HepG2 (cell line): ENCODE data around the gene AGAP1. TPM values are rescaled to one million over a fixed set of nuclear protein-coding genes. Genes with fewer than 3 reads are reported as not detected.
A peak's percentile ranks its signal among the peaks of the same experiment; 100 is the strongest.

ENCODE experiments used
- ATAC-seq: fragments of 200-7000 bp; cut with Tn5 transposase; 3 replicates; pipeline ENCODE4 v1.9.1; 2020; ENCODE audit warnings: mild to moderate bottlenecking, moderate library complexity
- BruUV-seq: library from RNA; stranded (reverse); fragments of 400-500 nt; replicated peaks from 2 replicates; lab custom pipeline; 2021; lab: Mats Ljungman, UMichigan
- CTCF ChIA-PET: fragments of 300-600 bp; formaldehyde crosslinking; extraction: SDS; loops from one replicate; lab custom pipeline; 2021; ENCODE audit warnings: low total read pairs, inconsistent platforms, low intra/inter-chr PET ratio; lab: Yijun Ruan, JAX
- POLR2A ChIA-PET: fragments of 350-600 bp; sonication (Branson Sonifier 250); formaldehyde crosslinking; loops from one replicate; lab custom pipeline; 2020; ENCODE audit warnings: antibody characterized with exemption, inconsistent platforms; lab: Yijun Ruan, JAX
- DNase-seq: peaks from one replicate; pipeline ENCODE4 v3.0.0-alpha.2; 2015; ENCODE audit warnings: low spot score
- FAIRE-seq: peaks from 3 replicates; lab custom pipeline; 2011; peaks lifted over from hg19 to GRCh38; lab: Jason Lieb, UNC
- H2AFZ ChIP-seq: one replicate; pipeline ENCODE4 v1.6.1; 2011; ENCODE audit warnings: low read length, inconsistent platforms
- H3K27ac ChIP-seq: fragments of 300-600 bp; 3 replicates; pipeline ENCODE4 v1.8.0; 2011; ENCODE audit warnings: mixed run types, mild to moderate bottlenecking, mixed read lengths, low read length, inconsistent platforms; ENCODE audit not compliant: insufficient read depth; ENCODE audit errors: extremely low read length
- H3K27me3 ChIP-seq, 2 experiments: fragments of 200-600 bp in 1 of 2; 2 replicates in 1 of 2; 3 replicates in 1 of 2; pipeline versions ENCODE4 v1.6.0 to v1.8.0; 2011; ENCODE audit warnings: low read length in 2 of 2, mild to moderate bottlenecking in 2 of 2, moderate library complexity in 2 of 2, inconsistent platforms in 1 of 2; ENCODE audit not compliant: insufficient read depth in 2 of 2, control insufficient read depth in 1 of 2
- H3K36me3 ChIP-seq, 2 experiments: fragments of 200-600 bp in 1 of 2; replicated peaks in 1 of 2; 2 replicates in 1 of 2; 3 replicates in 1 of 2; pipeline versions ENCODE4 v1.5.1 to v1.8.0; 2011; ENCODE audit warnings: low read length in 2 of 2, inconsistent platforms in 1 of 2; ENCODE audit not compliant: insufficient read depth in 2 of 2, control insufficient read depth in 1 of 2
- H3K4me1 ChIP-seq: 2 replicates; pipeline ENCODE4 v1.5.1; 2012; ENCODE audit warnings: low read length, inconsistent platforms; ENCODE audit not compliant: insufficient read depth
- H3K4me2 ChIP-seq: 2 replicates; pipeline ENCODE4 v1.6.0; 2011; ENCODE audit warnings: low read depth, low read length, inconsistent platforms
- H3K4me3 ChIP-seq, 3 experiments: fragments of 200-600 bp in 1 of 3; sonication (generic), shearing (Covaris generic) in 1 of 3; replicated peaks in 1 of 3; 2 replicates each; pipeline ENCODE4 v1.5.1; 2011 to 2016; ENCODE audit warnings: low read length in 3 of 3, inconsistent platforms in 2 of 3, low read depth in 2 of 3, mild to moderate bottlenecking in 2 of 3, control low read depth in 1 of 3, mixed read lengths in 1 of 3; ENCODE audit not compliant: insufficient read depth in 1 of 3
- H3K79me2 ChIP-seq: one replicate; pipeline ENCODE4 v1.6.1; 2011; ENCODE audit warnings: low read length, inconsistent platforms; ENCODE audit not compliant: insufficient read depth
- H3K9ac ChIP-seq: 2 replicates; pipeline ENCODE4 v1.6.0; 2011; ENCODE audit warnings: mild to moderate bottlenecking, low read depth, low read length, inconsistent platforms; ENCODE audit not compliant: insufficient read depth
- H3K9me3 ChIP-seq: 2 replicates; pipeline ENCODE4 v1.5.1; 2012; ENCODE audit warnings: mild to moderate bottlenecking, low read length
- H4K20me1 ChIP-seq: 2 replicates; pipeline ENCODE4 v1.6.0; 2011; ENCODE audit warnings: inconsistent platforms, mild to moderate bottlenecking, low read length, moderate library complexity; ENCODE audit not compliant: insufficient read depth
- ATRX ChIP-seq: sonication (generic); formaldehyde crosslinking; IDR thresholded peaks from 2 replicates; pipeline ENCODE4 v1.4.0; 2020; ENCODE audit warnings: missing genetic modification reagents, borderline replicate concordance
- ETV5 ChIP-seq: IDR thresholded peaks from 2 replicates; pipeline ENCODE4 v1.6.1; 2018; ENCODE audit warnings: missing biosample characterization, missing genetic modification reagents, inconsistent platforms, borderline replicate concordance
- ZNF33A ChIP-seq: sonication (generic); formaldehyde crosslinking; IDR thresholded peaks from 2 replicates; pipeline ENCODE4 v1.5.1; 2020; ENCODE audit warnings: missing genetic modification reagents, mild to moderate bottlenecking, moderate library complexity, borderline replicate concordance
- WGBS: methylation state at CpG from one replicate; pipeline ENCODE4 v1.1.6; 2017; ENCODE audit warnings: low lambda C conversion rate; 5-methylcytosine and 5-hydroxymethylcytosine counted together
- in situ Hi-C: cut with HindIII; loops from 2 replicates; pipeline ENCODE4 v1.10.0; 2017; ENCODE audit warnings: low pct_unique_long_range_greater_than_20kb; ENCODE audit not compliant: extremely low pct_ligation_motif_present
- intact Hi-C: fragments of 100-400 bp; cut with micrococcal nuclease; formaldehyde crosslinking; loops from one replicate; pipeline ENCODE4 v1.10.0; 2022; ENCODE audit not compliant: unreplicated experiment
- polyA plus RNA-seq, 8 experiments: library from polyadenylated mRNA; depleted of rRNA in 3 of 8; stranded (reverse) in 7 of 8; unstranded in 1 of 8; fragments of >200 nt; fragmentation: Illumina TruSeq in 4 of 8; extraction: Trizol in 4 of 8; gene quantifications; 2 replicates each; pipeline versions ENCODE4 v1.2.1 to v1.2.3, GENCODE V29; 2011 to 2016; ENCODE audit warnings: low read depth in 4 of 8, missing spikeins in 1 of 8, mixed read lengths in 1 of 8; ENCODE audit not compliant: insufficient read depth in 1 of 8
- total RNA-seq, 5 experiments: library from RNA; depleted of rRNA; stranded (reverse); fragments of >200 nt; fragmentation: Illumina TruSeq; extraction: Trizol; gene quantifications; 2 replicates each; pipeline ENCODE4 v1.2.3, GENCODE V29; 2016; ENCODE audit warnings: low read depth in 1 of 5
- TF ChIP-seq, protein P1 (sequence below): sonication (generic); formaldehyde crosslinking; IDR thresholded peaks from 2 replicates; pipeline ENCODE4 v1.4.0; 2020; ENCODE audit warnings: missing genetic modification reagents
- TF ChIP-seq, protein P2 (sequence below): sonication (generic); formaldehyde crosslinking; IDR thresholded peaks from 2 replicates; pipeline ENCODE4 v1.8.1; 2023; ENCODE audit warnings: missing genetic modification reagents, mild to moderate bottlenecking, borderline replicate concordance

The AGAP1 gene
- total and polyA plus RNA-seq, 2 of the 13 experiments (the other 11 are each of a cell fraction or from before 2014, with no cell fraction given), result 21.2 to 32.7 TPM

DNA sequence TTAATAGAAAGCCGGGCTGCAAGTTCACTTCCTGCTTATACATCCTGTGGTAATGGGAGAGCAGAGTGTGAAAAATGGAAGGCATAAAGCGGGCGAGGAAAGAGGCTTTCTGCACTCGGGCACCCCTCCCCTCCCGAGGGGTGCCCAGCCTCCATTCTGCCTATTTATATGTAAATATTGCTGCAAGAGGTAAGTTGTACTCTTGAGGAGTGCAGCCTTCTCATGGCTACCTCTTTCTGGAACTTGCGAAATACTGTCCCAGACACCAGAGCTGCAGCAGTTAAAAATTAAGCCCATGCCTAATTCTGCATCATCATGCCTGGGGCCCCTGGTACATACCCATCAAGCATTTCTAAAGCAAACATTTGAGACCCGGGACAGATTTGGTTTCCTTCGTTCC, 518.3 kb downstream of the AGAP1 start (continued):
- TF ChIP-seq, protein P1, sequence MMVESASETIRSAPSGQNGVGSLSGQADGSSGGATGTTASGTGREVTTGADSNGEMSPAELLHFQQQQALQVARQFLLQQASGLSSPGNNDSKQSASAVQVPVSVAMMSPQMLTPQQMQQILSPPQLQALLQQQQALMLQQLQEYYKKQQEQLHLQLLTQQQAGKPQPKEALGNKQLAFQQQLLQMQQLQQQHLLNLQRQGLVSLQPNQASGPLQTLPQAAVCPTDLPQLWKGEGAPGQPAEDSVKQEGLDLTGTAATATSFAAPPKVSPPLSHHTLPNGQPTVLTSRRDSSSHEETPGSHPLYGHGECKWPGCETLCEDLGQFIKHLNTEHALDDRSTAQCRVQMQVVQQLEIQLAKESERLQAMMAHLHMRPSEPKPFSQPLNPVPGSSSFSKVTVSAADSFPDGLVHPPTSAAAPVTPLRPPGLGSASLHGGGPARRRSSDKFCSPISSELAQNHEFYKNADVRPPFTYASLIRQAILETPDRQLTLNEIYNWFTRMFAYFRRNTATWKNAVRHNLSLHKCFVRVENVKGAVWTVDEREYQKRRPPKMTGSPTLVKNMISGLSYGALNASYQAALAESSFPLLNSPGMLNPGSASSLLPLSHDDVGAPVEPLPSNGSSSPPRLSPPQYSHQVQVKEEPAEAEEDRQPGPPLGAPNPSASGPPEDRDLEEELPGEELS, result peak; percentile 23; the same call in 1 of the 2 replicates
- TF ChIP-seq, protein P2, sequence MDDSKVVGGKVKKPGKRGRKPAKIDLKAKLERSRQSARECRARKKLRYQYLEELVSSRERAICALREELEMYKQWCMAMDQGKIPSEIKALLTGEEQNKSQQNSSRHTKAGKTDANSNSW (CRISPR knock-in tag), result no peak
- TF ChIP-seq ZNF33A, result no peak
- no peak for TF ChIP-seq ETV5 (CRISPR knock-in tag)
- TF ChIP-seq, all 625 proteins: peak for 5

DNA sequence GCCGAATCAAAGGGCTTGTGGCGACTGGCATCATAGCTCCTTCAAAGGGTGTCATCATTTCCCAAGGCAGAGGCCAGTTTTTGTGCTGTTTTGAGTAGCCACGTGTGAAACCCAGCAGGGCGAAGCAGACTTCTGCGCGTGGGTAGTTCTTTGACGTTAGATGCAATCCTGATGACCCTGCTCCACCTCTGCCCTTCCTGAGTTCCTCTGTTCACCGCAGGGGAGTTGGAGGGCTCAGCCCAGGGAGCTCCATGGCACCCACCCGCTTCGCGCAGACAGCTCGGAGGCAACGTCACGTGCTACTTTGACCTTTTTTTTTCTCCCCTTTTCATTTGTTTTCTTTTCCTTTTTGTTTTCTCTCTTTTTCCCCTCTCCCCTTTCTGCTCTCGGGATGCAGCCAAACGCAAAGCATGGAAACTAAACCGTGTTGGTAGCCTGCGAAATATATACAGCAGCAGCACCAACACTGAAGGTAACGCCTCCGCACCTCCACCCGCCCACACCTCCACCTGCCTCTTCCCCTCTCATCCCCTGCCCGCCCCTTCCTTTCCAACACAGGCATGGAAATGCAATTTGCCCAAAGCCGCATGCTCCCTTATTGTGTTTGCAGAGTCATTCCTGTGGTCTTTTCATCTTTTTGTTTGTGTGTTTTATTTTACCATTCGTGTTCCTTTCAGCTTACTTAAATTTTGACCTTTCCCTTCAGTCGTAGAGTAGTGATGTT, 520.7 kb downstream of the AGAP1 start:
- ATAC-seq (no peak), DNase-seq (no peak), FAIRE-seq (peak; percentile 64)
- 87% methylated on average over 25 of the region's 25 CpGs for WGBS
- H3K4me2 ChIP-seq, result no peak overlapping the region
- no peaks in the 10 kb centered on the region for H3K27me3 ChIP-seq
- no peak for TF ChIP-seq ATRX (CRISPR knock-in tag)
- H4K20me1 ChIP-seq, result no peaks in the 10 kb centered on the region; the same call in 1 of the 2 replicates
- H3K9ac ChIP-seq, result no peak overlapping the region
- ChIA-PET POLR2A (no interaction called here), CTCF (no interaction called here)
- no peak overlapping the region for H3K27ac ChIP-seq
- no TSS peak for BruUV-seq
- peaks cover 31% of the 10 kb centered on the region for H3K4me1 ChIP-seq
- H3K9me3 ChIP-seq, result no peaks in the 10 kb centered on the region
- H3K4me3 ChIP-seq, result no peak overlapping the region
- in situ Hi-C loops, result no loop called here
- peaks cover 2 to 10% of the 10 kb centered on the region in 2 experiments; a peak in 1 of 5 replicates for H3K36me3 ChIP-seq
- intact Hi-C loops, result loop anchor here (10.0 kb wide), 1 partner anchor 100 kb away; no protein-coding TSS in a partner anchor
- no peaks in the 10 kb centered on the region for H3K79me2 ChIP-seq
- no peak overlapping the region for H2AFZ ChIP-seq
